IPS-11a (cell line): Measurements from ENCODE around the gene PGF.

ENCODE experiments used
- H3K4me3 ChIP-seq: one replicate; pipeline ENCODE4 v1.5.1; 2013; ENCODE audit warnings: low read depth, low read length, control low read depth

The PGF gene

DNA sequence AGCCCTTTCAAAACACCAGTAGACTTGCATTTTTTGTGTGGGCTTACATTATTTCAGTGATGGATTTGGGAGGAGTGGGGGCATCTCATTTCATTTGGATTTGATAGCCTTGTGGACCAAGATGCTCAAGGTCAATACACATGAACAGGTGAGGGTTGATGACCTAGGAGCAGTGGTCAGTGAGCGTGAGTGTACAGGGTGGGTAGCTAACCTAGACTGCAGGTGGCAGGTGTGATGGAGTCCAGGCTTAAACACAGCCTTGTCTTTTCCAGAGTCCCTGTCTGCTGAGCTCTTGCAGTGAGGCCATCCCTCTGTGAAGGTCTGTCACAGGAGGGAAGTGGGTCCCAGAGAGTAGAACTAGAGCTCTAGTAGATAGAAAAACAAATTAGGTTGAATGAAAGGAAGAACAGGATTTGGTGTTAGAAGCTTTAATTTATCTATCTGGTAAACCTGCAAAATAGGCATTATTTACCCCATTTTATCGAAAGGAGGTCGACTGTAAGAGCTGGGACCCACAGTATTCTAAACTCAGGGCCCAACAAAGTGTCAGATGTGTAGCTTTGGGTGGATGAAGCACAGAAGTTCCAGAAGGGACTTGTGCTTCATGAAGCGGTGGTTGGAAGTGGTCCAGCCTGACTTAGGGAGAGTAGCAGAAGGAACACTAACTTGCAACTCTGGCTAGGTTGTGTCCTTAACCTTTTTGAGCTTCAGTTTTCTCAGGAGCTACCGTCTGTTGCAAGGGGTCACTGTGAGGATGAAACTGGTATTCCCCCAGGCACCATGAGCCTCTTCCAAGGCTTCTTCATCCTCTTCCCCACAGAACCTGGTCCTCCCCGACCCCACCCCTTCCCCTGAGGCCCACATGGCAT lies 50.5 kb downstream of the PGF start:
- H3K4me3 ChIP-seq: no peak overlapping the region

DNA sequence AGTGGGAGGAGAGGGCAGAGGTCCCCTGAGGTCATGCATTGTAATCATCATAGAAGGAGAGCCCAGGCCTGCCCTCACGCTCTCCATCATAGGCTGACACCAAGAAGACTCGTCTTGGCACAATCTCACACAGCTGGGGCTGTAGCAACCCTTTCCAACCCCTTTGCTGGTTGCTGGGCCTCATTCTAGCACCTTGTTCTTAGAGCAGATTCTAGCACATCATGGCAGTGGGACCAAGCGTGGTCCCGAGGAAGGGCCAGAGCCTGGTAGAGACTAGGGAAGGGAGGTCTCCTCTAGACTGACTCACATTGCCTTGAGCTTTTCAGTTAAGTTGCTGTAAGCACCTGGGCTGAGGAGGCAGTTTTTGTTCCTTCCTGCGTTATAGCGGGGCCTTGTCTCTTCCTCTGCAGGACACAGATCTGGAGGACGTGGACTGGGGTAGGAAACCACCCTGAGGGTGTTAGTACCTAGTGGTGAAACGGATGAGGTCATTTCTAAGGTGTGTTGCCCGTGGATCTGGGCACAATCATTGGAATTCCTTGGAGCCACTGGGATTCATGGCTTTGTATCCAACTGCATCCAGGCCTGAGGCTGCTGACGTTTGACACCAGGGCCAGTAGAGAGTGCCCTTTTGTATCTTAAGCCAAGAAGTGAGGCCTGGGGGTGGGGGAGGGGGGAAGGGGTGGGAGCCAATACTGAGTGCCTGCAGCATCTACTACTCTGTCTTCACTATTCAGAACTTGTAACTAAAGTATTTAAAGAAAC lies 52.3 kb downstream of the PGF start:
- H3K4me3 ChIP-seq: no peak overlapping the region

DNA sequence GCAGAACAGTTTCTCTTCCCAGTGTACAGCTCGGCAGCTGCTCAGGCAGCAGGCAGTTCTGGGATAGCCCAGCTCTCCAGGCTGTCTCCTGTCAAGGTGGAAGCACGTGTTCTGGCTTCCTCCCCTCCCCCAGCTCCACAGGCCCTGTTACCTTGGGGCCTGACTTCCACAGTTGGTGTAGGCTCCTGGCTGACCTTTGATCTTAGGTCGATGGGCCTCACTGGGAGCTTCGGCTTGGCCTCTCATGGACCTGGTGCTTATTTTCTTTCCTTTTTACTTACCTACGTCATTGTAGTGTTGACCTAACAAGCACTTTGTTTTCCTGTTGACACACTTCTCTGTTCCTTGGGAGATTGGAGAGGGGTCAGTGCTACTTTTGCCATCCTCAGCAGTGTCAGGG lies 56.7 kb downstream of the PGF start:
- H3K4me3 ChIP-seq: no peak overlapping the region

DNA sequence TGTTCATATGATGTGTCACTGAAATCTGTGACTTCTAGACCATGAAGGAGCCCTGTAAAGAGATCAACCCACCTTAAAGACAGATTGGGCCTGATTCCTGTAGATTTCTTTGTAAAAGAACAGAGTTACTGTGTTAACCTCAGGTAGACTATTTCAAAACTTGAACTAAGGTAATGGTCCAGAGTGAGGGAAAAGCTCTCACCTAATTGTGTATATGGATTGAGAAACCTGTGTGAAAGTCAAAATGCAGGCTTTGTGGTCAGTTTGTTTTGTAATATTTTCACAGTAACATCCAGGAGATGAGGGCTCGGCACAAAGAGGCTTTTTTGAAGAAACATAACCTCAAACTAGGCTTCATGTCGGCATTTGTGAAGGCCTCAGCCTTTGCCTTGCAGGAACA lies 57.3 kb downstream of the PGF start:
- H3K4me3 ChIP-seq: no peak overlapping the region

DNA sequence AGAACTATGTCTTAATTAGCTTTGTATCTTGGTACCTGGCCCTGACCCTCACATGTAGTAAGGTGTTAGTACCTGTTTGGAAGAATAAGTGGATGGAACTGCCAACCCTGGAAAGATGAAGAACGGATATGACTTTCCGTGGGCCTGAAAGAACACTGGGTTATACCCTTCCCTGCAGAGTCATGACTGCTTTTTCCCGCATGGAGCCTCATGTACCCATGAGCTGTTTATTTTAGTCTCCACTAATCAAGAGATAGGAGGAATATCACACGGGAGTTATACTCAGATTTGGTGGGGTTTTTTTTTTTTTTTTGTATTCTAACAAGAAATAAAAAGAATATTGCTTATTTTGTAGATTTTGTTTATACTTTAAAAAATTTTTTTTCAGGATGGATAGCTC lies 57.8 kb downstream of the PGF start:
- H3K4me3 ChIP-seq: no peak overlapping the region

DNA sequence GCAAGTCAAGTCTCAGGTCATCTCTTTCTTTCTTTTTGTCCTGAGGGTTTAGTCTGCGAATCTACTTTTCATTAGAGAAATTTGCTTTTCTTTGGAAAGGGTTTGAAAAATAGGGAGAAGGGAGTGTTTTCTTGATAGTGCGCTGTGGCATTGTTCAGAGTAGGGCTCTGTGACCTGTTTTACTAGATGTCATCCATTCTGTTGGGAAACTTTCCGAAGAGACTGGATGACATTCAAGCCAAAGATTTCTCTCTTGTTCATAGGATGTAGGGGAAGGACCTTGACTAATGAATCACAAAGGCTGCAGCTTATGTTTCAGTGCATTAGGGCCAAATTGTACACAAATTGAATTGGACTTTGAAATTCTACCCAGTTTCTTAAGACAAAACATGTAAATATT lies 59.0 kb downstream of the PGF start:
- H3K4me3 ChIP-seq: no peak overlapping the region

DNA sequence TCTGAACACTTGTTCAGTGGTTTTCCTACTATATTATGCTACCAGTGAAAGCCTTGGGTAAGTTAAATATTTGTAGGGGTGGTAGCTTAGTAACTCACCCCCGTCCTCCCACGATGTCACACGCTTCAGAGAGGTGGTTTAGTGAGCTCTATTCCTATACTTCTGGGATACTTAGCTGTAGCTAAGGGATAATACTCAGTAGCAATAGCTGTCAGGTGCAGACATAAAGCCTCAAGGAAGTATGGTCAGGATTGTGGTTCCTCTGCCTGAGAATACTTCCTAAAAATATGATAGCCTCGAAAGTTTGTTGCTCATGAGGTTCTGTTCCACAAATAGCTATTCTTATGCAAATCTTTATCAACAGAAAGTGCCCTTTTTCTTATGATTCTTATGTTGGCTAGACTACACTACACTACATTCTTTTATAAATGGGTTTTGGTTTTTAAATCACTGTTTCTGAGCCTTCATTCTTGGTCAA lies 61.7 kb downstream of the PGF start:
- no peak overlapping the region for H3K4me3 ChIP-seq

DNA sequence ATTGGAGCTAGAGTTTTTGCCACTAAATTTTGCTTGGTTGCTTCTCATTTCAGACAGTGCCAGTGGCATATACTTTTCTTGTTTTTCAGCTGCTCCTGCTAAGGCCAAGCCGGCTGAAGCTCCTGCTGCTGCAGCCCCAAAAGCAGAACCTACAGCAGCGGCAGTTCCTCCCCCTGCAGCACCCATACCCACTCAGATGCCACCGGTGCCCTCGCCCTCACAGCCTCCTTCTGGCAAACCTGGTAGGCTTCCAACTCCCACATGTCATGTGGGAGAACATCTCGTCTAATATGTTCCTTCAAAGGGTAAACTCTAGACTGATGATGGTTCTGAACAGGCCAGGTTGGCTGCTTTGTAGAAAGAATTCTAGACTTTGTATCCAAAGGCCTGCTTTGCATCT lies 62.7 kb downstream of the PGF start:
- no peak overlapping the region for H3K4me3 ChIP-seq

DNA sequence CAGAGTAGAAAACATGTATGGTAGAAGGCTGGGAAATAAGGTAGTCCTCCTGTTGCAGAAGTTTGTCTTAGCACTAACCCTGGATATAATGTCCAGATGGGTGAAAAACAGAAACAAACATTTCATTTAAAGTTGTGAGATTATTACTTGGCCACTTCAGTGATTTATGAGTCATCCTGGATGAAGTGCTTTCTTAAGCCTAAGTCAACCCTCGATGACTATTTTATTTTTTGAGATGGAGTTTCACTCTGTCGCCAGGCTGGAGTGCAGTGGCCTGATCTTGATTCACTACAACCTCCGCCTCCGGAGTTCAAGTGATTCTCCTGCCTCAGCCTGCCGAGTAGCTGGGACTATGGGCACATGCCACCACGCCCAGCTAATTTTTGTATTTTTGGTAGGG lies 63.5 kb downstream of the PGF start:
- no peak overlapping the region for H3K4me3 ChIP-seq
